NCI-H1048 (cell line): ENCODE measurements around the gene RNF223.
"Not testable (repeated sequence)": the region's sequence is repeated elsewhere in the genome, so short reads cannot be mapped to it uniquely, and the experiment has no call there.

Source experiments
- DNase-seq: peaks from one replicate; lab custom pipeline; 2025; lab: John Stamatoyannopoulos, UW

RNF223 gene

DNA sequence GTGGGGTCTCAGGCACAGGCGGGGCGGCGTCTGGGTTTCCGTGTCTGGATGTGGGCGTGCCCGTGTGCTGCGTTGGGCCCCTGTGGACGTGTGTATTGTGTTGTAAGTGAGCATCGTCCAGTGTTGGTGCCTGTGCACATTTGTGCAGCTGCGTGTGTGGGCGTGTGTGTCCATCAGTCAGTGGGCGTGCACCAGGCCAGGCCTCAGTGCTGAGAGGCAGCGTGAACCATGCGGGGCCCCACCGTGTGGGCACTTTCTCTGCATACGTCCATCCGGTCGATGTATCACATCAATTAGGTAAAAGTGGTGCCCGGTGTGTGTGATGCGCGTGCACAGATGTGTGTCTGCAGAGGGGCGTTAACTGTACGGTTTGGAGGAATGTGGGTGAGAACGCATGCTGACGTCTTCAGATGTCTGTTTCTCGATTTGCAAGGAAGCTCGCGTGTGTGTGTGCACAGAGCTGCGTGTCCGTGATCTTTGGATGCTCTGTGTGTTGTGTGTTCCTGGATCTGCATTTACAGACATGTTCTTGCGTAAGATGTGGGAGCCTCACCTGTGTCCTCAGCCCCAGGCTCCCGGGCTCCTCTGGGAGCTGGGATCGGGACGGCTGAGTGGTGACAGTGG is 29.5 kb downstream of the RNF223 start:
- DNase-seq = no peak

- DNase-seq = no peak
These were observed 30.2 kb downstream of the RNF223 start for GRCh38 chr1:1043921-1044320.

- no peak for DNase-seq
These were observed 30.7 kb downstream of the RNF223 start for GRCh38 chr1:1043411-1043810.

DNA sequence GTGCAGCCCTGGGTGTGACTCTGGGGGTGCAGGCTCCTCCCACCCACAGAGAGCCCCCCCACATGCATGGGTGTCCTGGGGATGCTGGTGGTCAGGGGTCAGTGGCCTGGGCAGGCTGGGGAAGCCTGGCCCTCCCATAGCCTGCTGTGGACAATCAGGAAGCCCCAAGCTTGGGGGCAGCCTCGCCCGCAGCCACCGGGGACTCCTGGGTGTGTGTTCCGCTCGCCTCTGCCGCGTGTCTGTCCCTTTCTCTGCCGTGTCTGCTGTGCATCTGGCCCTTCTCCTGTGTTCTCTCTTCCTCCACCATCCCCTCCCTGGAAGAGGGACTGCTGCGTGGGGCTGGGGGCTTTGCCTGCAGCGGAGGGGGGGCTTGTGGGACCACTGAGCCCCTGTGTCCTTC is 31.3 kb downstream of the RNF223 start:
- no peak for DNase-seq

DNA sequence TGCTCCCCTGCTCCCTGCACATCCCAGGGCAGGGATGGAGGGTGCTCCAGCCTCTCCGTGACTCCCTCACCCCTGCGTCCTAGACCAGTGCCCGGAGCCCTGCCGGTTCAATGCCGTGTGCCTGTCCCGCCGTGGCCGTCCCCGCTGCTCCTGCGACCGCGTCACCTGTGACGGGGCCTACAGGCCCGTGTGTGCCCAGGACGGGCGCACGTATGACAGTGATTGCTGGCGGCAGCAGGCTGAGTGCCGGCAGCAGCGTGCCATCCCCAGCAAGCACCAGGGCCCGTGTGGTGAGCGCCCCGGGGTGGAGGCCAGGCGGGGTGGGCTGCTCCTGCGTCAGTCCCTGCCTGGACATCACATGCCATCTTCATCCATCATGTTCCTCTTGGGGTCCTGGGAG is 32.2 kb downstream of the RNF223 start:
- no peak for DNase-seq

- DNase-seq = no peak
These were observed 33.0 kb downstream of the RNF223 start for GRCh38 chr1:1041092-1041523.

GRCh38 chr1:1040004-1040991 is 33.8 kb downstream of the RNF223 start:
- peak; percentile 76 for DNase-seq

GRCh38 chr1:1039145-1039910 is 34.8 kb downstream of the RNF223 start:
- DNase-seq = no peak

- no peak for DNase-seq
These were observed 35.4 kb downstream of the RNF223 start for GRCh38 chr1:1038694-1039093.

- no peak for DNase-seq
These were observed 36.5 kb downstream of the RNF223 start for GRCh38 chr1:1037366-1038327.

- DNase-seq = no peak
These were observed 38.7 kb downstream of the RNF223 start for GRCh38 chr1:1035291-1035943.

- no peak for DNase-seq
These were observed 39.7 kb downstream of the RNF223 start for GRCh38 chr1:1034439-1034781.

- no peak for DNase-seq
These were observed 40.2 kb downstream of the RNF223 start for GRCh38 chr1:1033731-1034438.

DNA sequence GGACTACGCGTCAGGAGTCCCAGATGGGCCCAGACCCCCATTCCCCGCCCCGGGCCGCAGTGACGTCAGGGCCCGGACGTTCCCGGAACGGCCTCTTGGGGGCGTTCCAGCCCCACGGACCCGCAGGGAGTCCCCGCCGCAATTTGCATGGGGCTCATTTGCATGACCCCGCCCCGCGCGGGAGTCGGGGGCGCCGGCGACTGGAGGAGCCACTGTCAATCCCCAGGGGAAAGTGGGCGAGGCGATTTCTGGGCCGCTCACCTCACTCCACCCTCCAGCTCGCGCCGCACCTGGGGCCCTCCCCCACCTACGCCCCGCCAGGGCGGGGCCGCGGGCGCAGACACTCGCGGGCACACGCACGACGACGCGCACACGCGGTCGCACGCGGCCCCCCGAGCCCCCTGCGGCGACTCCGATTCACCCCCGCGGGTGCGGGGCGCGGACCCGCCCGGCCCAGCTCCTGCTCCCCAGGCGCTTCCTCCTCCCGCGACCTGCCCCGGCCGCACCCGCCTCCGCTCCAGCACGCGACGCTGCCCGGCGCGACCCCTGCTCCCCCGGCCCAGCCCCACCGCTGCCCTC is 41.0 kb downstream of the RNF223 start:
- peak; percentile 96 for DNase-seq

DNA sequence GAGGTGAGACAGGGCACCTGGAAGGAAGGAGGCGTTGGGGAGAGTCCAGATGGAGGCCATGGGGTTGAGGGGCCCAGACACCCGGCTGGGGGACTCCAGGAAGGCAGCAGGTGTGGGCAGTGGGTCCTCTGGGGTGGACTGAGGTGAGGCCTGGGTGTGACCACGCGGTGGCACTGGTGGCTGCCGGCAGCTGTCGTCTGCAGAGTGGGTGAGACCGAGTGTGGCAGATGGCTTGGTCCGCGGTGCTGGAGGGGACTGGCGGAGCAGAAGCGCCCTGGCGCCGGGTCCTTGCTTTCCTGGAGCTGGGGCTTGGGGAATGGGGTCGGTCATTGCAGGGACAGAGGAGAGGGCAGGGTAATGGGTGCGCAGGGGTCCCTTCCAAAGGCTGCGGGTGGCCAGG is 41.7 kb downstream of the RNF223 start:
- no peak for DNase-seq

GRCh38 chr1:1031659-1032235 is 42.4 kb downstream of the RNF223 start:
- no peak for DNase-seq

- not testable (repeated sequence) for DNase-seq
These were observed 43.0 kb downstream of the RNF223 start for GRCh38 chr1:1030867-1031658.

DNA sequence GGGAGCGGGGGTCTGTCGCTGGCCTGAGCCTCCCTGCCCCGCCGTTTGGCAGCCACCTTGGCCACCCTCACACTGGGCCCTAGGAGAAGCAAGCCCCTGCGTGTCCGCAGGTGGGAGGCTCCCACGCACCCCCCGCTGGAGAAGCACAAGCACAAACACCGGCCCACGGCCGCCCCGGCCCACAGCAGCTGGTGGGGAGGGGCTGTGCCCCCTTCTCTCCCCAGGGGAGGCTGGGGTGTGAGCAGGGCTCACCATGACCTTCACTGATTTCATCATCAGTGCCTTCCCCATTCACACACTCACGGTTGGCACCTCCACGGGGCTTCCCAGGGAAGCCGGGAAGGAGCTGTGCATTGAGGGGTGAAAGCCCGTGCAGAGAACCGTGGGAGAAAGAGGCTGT is 46.3 kb downstream of the RNF223 start:
- DNase-seq = no peak
